ENCODE results near the gene TFR2. TPM values are rescaled to one million over a fixed set of nuclear protein-coding genes. Genes with fewer than 3 reads are reported as not detected.

TFR2 gene
- total RNA-seq: 8.0 TPM
- polyA plus RNA-seq: 1 to 10 TPM; 1.2 to 2.0 (median 1.5) TPM

- H3K9me3 Mint-ChIP-seq: no peaks in the 10 kb centered on the region
- no peak within 1 kb of the TSS for H3K27ac ChIP-seq (ENCODE audit: insufficient read depth, low read length, poor library complexity, severe bottlenecking)
- H3K27me3 ChIP-seq (ENCODE audit: control insufficient read depth, insufficient read depth, low read length): no peaks in the 10 kb centered on the region
These were observed at the start of gene TFR2 for GRCh38 chr7:100641463-100641859. TSS of gene TFR2 (minus strand) at chr7:100641552. CDS start at chr7:100641509, 43 bp downstream.

GRCh38 chr7:100689230-100690135 is 48.1 kb upstream of the TFR2 start:
- Mint-ChIP-seq H3K27me3 (no peaks in the 10 kb centered on the region), H3K4me3 (peak overlapping the region in 2 of 4 donors; percentile 65 to 67), H3K9me3 (peaks cover 0 to 2% (median 0%) of the 10 kb centered on the region in 7 donors), H3K4me1 (peaks cover 11 to 39% (median 25%) of the 10 kb centered on the region in 4 donors), H3K27ac (peak overlapping the region; percentile 47 to 77 (median 55)), H3K36me3 (peaks cover 10% of the 10 kb centered on the region)
- no peak for ATAC-seq (ENCODE audit: low read depth in 2 of 2)
- Histone ChIP-seq H3K36me3 (ENCODE audit: control insufficient read depth, insufficient read depth, low read length) (peaks cover 42% of the 10 kb centered on the region), H3K4me1 (ENCODE audit: control insufficient read depth, insufficient read depth, low read length, poor library complexity, severe bottlenecking) (peaks cover 40% of the 10 kb centered on the region), H3K9me3 (ENCODE audit: control insufficient read depth in 2 of 2, low read length in 2 of 2) (no peaks in the 10 kb centered on the region), H3K4me3 (ENCODE audit: low read depth, low read length) (no peak overlapping the region), H3K27me3 (ENCODE audit: control insufficient read depth, insufficient read depth, low read length) (no peaks in the 10 kb centered on the region), H3K27ac (ENCODE audit: insufficient read depth, low read length, poor library complexity, severe bottlenecking) (no peak overlapping the region)
- no peak for DNase-seq

More at GRCh38 chr7:100641463-100641859, at the start of gene TFR2:
- H3K4me3 ChIP-seq (ENCODE audit: low read depth, low read length): no peak within 1 kb of the TSS
- Mint-ChIP-seq H3K27ac (no peak within 1 kb of the TSS), H3K36me3 (no peaks in the 10 kb centered on the region), H3K27me3 (peaks cover 5% of the 10 kb centered on the region), H3K4me3 (no peak within 1 kb of the TSS), H3K4me1 (peaks cover 0 to 4% (median 0%) of the 10 kb centered on the region in 4 donors)
- no peaks in the 10 kb centered on the region for H3K36me3 ChIP-seq (ENCODE audit: control insufficient read depth, insufficient read depth, low read length)
- no peaks in the 10 kb centered on the region for H3K9me3 ChIP-seq (ENCODE audit: control insufficient read depth in 2 of 2, low read length in 2 of 2)
- no peak for ATAC-seq (ENCODE audit: low read depth in 2 of 2)
- no peaks in the 10 kb centered on the region for H3K4me1 ChIP-seq (ENCODE audit: control insufficient read depth, insufficient read depth, low read length, poor library complexity, severe bottlenecking)
- DNase-seq: no peak

DNA sequence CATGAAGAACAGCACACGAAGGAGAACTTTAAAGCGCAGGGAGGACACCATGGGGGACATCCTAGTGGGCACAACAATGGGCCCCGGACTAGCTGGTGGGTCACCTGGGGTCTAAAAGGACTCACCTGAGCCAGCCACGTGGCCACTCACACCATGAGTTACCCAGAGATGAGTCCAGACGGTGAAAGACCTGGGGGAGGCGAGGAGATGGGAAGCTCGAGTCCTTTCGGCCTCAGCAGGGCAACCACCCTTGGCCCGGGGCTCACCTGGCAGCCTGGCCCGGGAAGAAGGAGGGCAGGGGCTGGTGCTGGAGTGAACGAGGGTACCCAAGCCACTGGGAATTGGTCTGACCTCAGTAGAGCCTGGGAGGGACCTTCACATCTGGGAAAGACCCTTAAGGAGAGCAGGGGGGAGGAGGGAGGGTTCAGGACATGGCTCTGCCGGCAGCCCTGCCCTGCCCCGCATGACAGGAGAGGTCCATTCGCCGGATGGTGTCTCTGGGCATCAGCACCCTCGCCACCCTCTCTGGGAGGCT is 47.0 kb upstream of the TFR2 start:
- peaks cover 36% of the 10 kb centered on the region for H3K4me1 ChIP-seq (ENCODE audit: control insufficient read depth, insufficient read depth, low read length, poor library complexity, severe bottlenecking)
- peaks cover 12% of the 10 kb centered on the region for H3K36me3 Mint-ChIP-seq
- H3K27ac Mint-ChIP-seq: peak overlapping the region in 1 of 3 donors; percentile 26

DNA sequence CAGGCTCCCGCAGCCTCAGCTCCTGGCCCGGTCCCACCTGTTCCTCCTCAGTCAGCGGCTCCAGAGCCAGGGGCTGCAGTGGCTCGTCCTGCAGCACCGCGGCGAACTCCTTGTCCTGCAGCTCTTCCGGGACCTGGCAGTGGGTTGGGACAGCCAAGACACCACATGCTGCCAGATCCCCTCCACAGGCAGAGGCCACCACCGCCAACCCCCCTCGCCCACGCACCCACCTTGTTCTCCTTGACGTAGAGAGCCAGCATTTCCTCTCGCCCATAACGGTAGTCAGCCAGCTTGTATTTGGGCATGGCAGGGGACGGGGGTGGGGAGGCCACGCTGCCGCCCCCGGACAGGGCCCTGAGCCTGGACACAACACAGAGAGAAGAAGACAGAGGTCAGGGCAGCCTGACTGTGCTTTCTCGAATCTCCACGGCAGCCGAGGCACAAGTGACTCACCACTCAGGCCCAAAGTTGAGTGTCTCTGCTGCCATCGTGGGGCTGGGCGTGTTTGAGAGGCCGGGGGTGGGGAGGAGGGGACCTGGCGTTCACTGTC is 46.5 kb upstream of the TFR2 start:
- Mint-ChIP-seq H3K9me3 (no peaks in the 10 kb centered on the region), H3K36me3 (peaks cover 14% of the 10 kb centered on the region), H3K4me1 (peaks cover 6 to 36% (median 20%) of the 10 kb centered on the region in 4 donors), H3K27ac (peak overlapping the region in 1 of 3 donors; percentile 66), H3K27me3 (no peaks in the 10 kb centered on the region), H3K4me3 (no peak overlapping the region)
- Histone ChIP-seq H3K4me3 (ENCODE audit: low read depth, low read length) (no peak overlapping the region), H3K9me3 (ENCODE audit: control insufficient read depth in 2 of 2, low read length in 2 of 2) (no peaks in the 10 kb centered on the region), H3K27ac (ENCODE audit: insufficient read depth, low read length, poor library complexity, severe bottlenecking) (no peak overlapping the region), H3K27me3 (ENCODE audit: control insufficient read depth, insufficient read depth, low read length) (no peaks in the 10 kb centered on the region), H3K36me3 (ENCODE audit: control insufficient read depth, insufficient read depth, low read length) (peaks cover 51% of the 10 kb centered on the region), H3K4me1 (ENCODE audit: control insufficient read depth, insufficient read depth, low read length, poor library complexity, severe bottlenecking) (peaks cover 30% of the 10 kb centered on the region)
- ATAC-seq (ENCODE audit: low read depth in 2 of 2) (no peak), DNase-seq (no peak)

More for the DNA sequence above, 47.0 kb upstream of the TFR2 start:
- Mint-ChIP-seq H3K9me3 (peaks cover 0 to 2% (median 0%) of the 10 kb centered on the region in 7 donors), H3K27me3 (no peaks in the 10 kb centered on the region), H3K4me3 (no peak overlapping the region), H3K4me1 (peaks cover 11 to 39% (median 25%) of the 10 kb centered on the region in 4 donors)
- H3K27me3 ChIP-seq (ENCODE audit: control insufficient read depth, insufficient read depth, low read length): no peaks in the 10 kb centered on the region
- H3K9me3 ChIP-seq (ENCODE audit: control insufficient read depth in 2 of 2, low read length in 2 of 2): no peaks in the 10 kb centered on the region
- no peak overlapping the region for H3K27ac ChIP-seq (ENCODE audit: insufficient read depth, low read length, poor library complexity, severe bottlenecking)
- no peak for ATAC-seq (ENCODE audit: low read depth in 2 of 2)
- no peak for DNase-seq
- H3K4me3 ChIP-seq (ENCODE audit: low read depth, low read length): no peak overlapping the region
- peaks cover 46% of the 10 kb centered on the region for H3K36me3 ChIP-seq (ENCODE audit: control insufficient read depth, insufficient read depth, low read length)

DNA sequence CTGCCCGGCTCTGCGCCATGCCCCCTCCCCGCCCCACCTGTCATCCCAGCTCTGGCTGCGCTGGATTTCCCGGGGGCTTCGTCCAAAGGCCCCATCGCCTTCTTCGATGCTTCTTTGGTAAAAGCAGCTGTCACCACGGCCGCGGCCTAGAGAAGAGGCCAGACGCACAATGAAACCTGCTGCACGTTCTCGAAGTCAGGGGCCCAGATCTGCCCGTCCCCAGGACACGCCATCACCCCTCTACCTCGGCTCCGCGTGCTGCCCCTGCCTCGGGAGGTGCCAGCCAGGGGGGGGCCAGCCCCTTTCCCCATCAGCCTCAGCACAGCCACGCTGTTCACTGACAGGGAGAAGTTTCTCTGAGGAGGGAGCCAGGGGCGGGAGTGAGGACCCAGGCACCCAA is 45.9 kb upstream of the TFR2 start:
- ATAC-seq (ENCODE audit: low read depth in 2 of 2) (no peak), DNase-seq (no peak)
- Histone ChIP-seq H3K36me3 (ENCODE audit: control insufficient read depth, insufficient read depth, low read length) (peaks cover 53% of the 10 kb centered on the region), H3K4me3 (ENCODE audit: low read depth, low read length) (no peak overlapping the region), H3K27ac (ENCODE audit: insufficient read depth, low read length, poor library complexity, severe bottlenecking) (no peak overlapping the region), H3K4me1 (ENCODE audit: control insufficient read depth, insufficient read depth, low read length, poor library complexity, severe bottlenecking) (peaks cover 24% of the 10 kb centered on the region), H3K9me3 (ENCODE audit: control insufficient read depth in 2 of 2, low read length in 2 of 2) (no peaks in the 10 kb centered on the region), H3K27me3 (ENCODE audit: control insufficient read depth, insufficient read depth, low read length) (no peaks in the 10 kb centered on the region)
- peaks cover 5 to 30% (median 14%) of the 10 kb centered on the region in 4 donors for H3K4me1 Mint-ChIP-seq
- H3K4me3 Mint-ChIP-seq: no peak overlapping the region
- H3K9me3 Mint-ChIP-seq: no peaks in the 10 kb centered on the region
- H3K27me3 Mint-ChIP-seq: no peaks in the 10 kb centered on the region
- peaks cover 14% of the 10 kb centered on the region for H3K36me3 Mint-ChIP-seq
- H3K27ac Mint-ChIP-seq: no peak overlapping the region

GRCh38 chr7:100686822-100687211 is 45.5 kb upstream of the TFR2 start:
- H3K36me3 Mint-ChIP-seq: peaks cover 14% of the 10 kb centered on the region

DNA sequence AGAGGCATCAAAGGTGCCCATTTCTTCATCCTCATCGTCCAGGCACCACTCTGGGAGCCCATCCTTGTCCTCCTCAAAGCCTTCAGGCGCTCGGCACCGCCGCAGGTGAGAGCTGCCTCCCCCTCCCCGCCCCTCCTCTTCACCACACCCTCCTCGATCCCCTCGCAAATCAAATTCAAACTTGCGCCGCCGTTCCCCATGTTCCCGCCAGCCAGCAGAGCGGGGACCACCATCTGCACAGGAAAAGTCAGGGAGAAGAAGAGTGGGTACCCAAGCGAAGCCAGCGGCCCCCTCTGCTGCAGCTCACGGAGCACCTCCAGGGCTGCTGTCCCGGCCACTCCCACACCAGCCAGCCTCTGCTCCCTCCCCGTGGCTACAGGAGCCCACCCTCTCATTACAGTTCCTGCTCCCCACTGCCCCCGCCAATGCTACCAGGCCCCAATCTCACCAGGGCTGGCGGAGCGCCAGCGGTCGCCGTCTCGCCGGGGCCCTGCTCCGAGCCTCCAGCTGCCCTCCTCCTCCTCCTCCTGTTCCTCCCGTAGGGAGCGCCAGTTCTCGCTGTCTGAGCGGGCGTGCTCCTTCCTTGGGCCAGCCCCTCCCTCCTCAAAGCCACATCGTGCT is 45.0 kb upstream of the TFR2 start:
- no peaks in the 10 kb centered on the region for H3K27me3 ChIP-seq (ENCODE audit: control insufficient read depth, insufficient read depth, low read length)
- Mint-ChIP-seq H3K4me3 (peak overlapping the region in 1 of 4 donors; percentile 61), H3K27me3 (no peaks in the 10 kb centered on the region), H3K27ac (no peak overlapping the region), H3K9me3 (no peaks in the 10 kb centered on the region), H3K36me3 (peaks cover 14% of the 10 kb centered on the region), H3K4me1 (peaks cover 0 to 27% (median 7%) of the 10 kb centered on the region in 4 donors)
- DNase-seq: no peak
- H3K36me3 ChIP-seq (ENCODE audit: control insufficient read depth, insufficient read depth, low read length): peaks cover 53% of the 10 kb centered on the region
- peaks cover 19% of the 10 kb centered on the region for H3K4me1 ChIP-seq (ENCODE audit: control insufficient read depth, insufficient read depth, low read length, poor library complexity, severe bottlenecking)
- H3K27ac ChIP-seq (ENCODE audit: insufficient read depth, low read length, poor library complexity, severe bottlenecking): no peak overlapping the region
- no peak overlapping the region for H3K4me3 ChIP-seq (ENCODE audit: low read depth, low read length)
- no peak for ATAC-seq (ENCODE audit: low read depth in 2 of 2)
- no peaks in the 10 kb centered on the region for H3K9me3 ChIP-seq (ENCODE audit: control insufficient read depth in 2 of 2, low read length in 2 of 2)

More at GRCh38 chr7:100686822-100687211, 45.5 kb upstream of the TFR2 start:
- no peaks in the 10 kb centered on the region for H3K27me3 ChIP-seq (ENCODE audit: control insufficient read depth, insufficient read depth, low read length)
- H3K27ac Mint-ChIP-seq: no peak overlapping the region
- ATAC-seq (ENCODE audit: low read depth in 2 of 2) (no peak), DNase-seq (no peak)
- no peak overlapping the region for H3K27ac ChIP-seq (ENCODE audit: insufficient read depth, low read length, poor library complexity, severe bottlenecking)
- H3K4me3 ChIP-seq (ENCODE audit: low read depth, low read length): no peak overlapping the region
- H3K9me3 ChIP-seq (ENCODE audit: control insufficient read depth in 2 of 2, low read length in 2 of 2): no peaks in the 10 kb centered on the region
- no peaks in the 10 kb centered on the region for H3K9me3 Mint-ChIP-seq
- peaks cover 20% of the 10 kb centered on the region for H3K4me1 ChIP-seq (ENCODE audit: control insufficient read depth, insufficient read depth, low read length, poor library complexity, severe bottlenecking)
- no peaks in the 10 kb centered on the region for H3K27me3 Mint-ChIP-seq
- peaks cover 3 to 26% (median 10%) of the 10 kb centered on the region in 4 donors for H3K4me1 Mint-ChIP-seq
- H3K36me3 ChIP-seq (ENCODE audit: control insufficient read depth, insufficient read depth, low read length): peaks cover 53% of the 10 kb centered on the region
- H3K4me3 Mint-ChIP-seq: peak overlapping the region in 1 of 4 donors; percentile 61
